Activated effector memory CD4-positive, alpha-beta T cell treated with anti-CD3 and anti-CD28 coated beads, Interleukin-2, amount 50 U/mL, for 16 hours (primary cell): ENCODE results near the gene HNRNPCL2.
"Not testable (repeated sequence)": the region's sequence is repeated elsewhere in the genome, so short reads cannot be mapped to it uniquely, and the experiment has no call there.

Source experiments
- DNase-seq: peaks from one replicate; pipeline ENCODE4 v3.0.0-alpha.2; 2020

Gene HNRNPCL2

DNA sequence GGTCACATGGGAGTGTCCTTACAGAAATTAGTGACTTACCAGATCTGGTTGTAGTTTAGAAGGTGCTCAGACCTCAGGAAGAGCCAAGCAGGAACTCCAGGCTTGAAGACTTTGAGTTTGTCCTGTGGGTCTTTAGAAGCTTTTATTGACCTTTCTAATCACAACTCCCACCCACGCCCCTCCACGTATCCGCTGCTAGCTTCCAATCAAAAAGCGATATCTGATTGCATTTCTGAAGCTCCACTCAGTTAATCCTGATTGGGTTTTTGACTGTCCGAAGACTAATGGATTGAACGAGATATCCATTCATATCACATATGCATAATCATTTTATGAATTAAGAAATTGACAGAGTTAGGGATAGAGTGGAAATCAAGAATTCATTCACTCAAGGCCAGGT, at the start of gene HNRNPCL2:
TSS of gene HNRNPCL2 (minus strand) at position 101 of the 400 bp plus-strand sequence. CDS start 454 bp downstream, outside the sequence.
- DNase-seq = not testable (repeated sequence)

DNA sequence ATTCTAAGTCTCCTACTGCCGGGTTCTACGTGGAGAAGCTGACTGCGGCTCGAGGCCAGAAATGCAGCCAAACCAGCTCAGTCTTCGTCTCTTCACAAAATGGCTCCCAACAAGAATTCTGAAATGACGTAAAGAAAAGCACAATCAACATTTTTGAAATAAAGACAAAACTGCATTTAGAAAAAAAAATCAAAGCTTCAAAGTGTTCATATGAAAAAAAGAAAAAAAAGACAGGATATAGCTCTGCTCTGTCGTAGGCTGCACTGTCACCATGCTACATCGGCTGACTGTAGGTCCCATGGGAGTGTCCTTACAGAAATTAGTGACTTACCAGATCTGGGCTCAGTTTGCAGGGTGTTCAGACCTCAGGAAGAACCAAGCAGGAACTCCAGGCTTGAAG, 48.9 kb upstream of the HNRNPCL2 start, which contains the start of gene HNRNPCL4:
TSS of gene HNRNPCL4 (minus strand) at position 101 of the 400 bp plus-strand sequence. CDS start 164 bp downstream, outside the sequence.
- DNase-seq = not testable (repeated sequence)

DNA sequence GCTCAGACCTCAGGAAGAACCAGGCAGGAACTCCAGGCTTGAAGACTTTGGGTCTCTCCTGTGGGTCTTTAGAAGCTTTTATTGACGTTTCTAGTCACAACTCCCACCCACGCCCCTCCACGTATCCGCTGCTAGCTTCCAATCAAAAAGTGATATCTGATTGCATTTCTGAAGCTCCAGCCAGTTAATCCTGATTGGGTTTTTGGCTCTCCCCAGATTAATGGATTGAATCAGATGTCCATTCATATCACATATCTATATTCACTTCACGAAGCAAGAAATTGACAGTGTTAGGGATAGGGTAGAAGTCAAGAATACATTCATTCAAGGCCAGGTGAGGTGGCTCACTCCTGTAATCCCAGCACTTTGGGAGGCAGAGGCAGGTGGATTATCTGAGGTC, 39.3 kb upstream of the HNRNPCL2 start, which contains the start of gene PRAMEF26:
TSS of gene PRAMEF26 (minus strand) at position 101 of the 400 bp plus-strand sequence. CDS start 2,914 bp downstream, outside the sequence.
- DNase-seq = not testable (repeated sequence)

DNA sequence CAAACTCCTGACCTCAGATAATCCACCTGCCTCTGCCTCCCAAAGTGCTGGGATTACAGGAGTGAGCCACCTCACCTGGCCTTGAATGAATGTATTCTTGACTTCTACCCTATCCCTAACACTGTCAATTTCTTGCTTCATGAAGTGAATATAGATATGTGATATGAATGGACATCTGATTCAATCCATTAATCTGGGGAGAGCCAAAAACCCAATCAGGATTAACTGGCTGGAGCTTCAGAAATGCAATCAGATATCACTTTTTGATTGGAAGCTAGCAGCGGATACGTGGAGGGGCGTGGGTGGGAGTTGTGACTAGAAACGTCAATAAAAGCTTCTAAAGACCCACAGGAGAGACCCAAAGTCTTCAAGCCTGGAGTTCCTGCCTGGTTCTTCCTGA, 46.2 kb downstream of the HNRNPCL2 start, which contains the start of gene PRAMEF25:
TSS of gene PRAMEF25 (plus strand) at position 301 of the 400 bp plus-strand sequence. CDS start 2,920 bp downstream, outside the sequence.
- not testable (repeated sequence) for DNase-seq
